Calu3 (cell line): ENCODE results near the gene FAM180A. TPM values are rescaled to one million over a fixed set of nuclear protein-coding genes. Genes with fewer than 3 reads are reported as not detected.

Experiments used
- BruUV-seq: library from RNA; stranded (reverse); fragments of 400-500 nt; replicated peaks from 2 replicates; lab custom pipeline; 2021; lab: Mats Ljungman, UMichigan
- CTCF ChIA-PET: fragments of 300-600 bp; sonication (Branson Sonifier 250); formaldehyde crosslinking; loops from one replicate; lab custom pipeline; 2022; ENCODE audit warnings: antibody characterized with exemption; lab: Charles Lee
- DNase-seq: peaks from one replicate; pipeline ENCODE4 v3.0.0; 2022
- H3K27ac Mint-ChIP-seq: one replicate; pipeline ENCODE4 v1.8.0; 2022; ENCODE audit warnings: mixed read lengths; ENCODE audit not compliant: unreplicated experiment
- H3K27me3 Mint-ChIP-seq: one replicate; pipeline ENCODE4 v1.8.0; 2022; ENCODE audit warnings: mixed read lengths; ENCODE audit not compliant: unreplicated experiment
- H3K36me3 Mint-ChIP-seq: one replicate; pipeline ENCODE4 v1.8.0; 2022; ENCODE audit warnings: mild to moderate bottlenecking, moderate library complexity, mixed read lengths; ENCODE audit not compliant: insufficient read depth, unreplicated experiment
- H3K4me1 Mint-ChIP-seq: one replicate; pipeline ENCODE4 v1.8.0; 2022; ENCODE audit warnings: mild to moderate bottlenecking, low read depth, mixed read lengths; ENCODE audit not compliant: unreplicated experiment
- H3K4me3 Mint-ChIP-seq: one replicate; pipeline ENCODE4 v1.8.0; 2022; ENCODE audit warnings: mild to moderate bottlenecking, low read depth, moderate library complexity, mixed read lengths; ENCODE audit not compliant: unreplicated experiment
- H3K9me3 Mint-ChIP-seq: one replicate; pipeline ENCODE4 v1.8.0; 2022; ENCODE audit warnings: low read depth, mixed read lengths; ENCODE audit not compliant: unreplicated experiment
- CTCF ChIP-seq: fragments of 200-600 bp; IDR thresholded peaks from one replicate; pipeline ENCODE4 v1.8.0; 2022; ENCODE audit warnings: antibody characterized with exemption; ENCODE audit not compliant: unreplicated experiment
- intact Hi-C: fragments of 100-400 bp; cut with micrococcal nuclease; formaldehyde crosslinking; loops from one replicate; pipeline ENCODE4 v1.10.0; 2022; ENCODE audit not compliant: unreplicated experiment
- total RNA-seq: library from RNA; stranded (reverse); gene quantifications from 2 replicates; pipeline ENCODE4 v1.2.3, GENCODE V29; 2022

FAM180A gene
- total RNA-seq, 1 experiment from 2014 or later: not detected

- no peaks in the 10 kb centered on the region for H3K27me3 Mint-ChIP-seq
- intact Hi-C loops: no loop called here
- no peak overlapping the region for H3K4me3 Mint-ChIP-seq
- CTCF ChIA-PET: interaction anchor here (0.6 kb wide), 2 partner anchors 54 to 327 kb away, joined by 3 read pairs; no protein-coding TSS in a partner anchor
- no peak overlapping the region for H3K27ac Mint-ChIP-seq
- no peak for DNase-seq
- H3K9me3 Mint-ChIP-seq: no peaks in the 10 kb centered on the region
- no TSS peak for BruUV-seq
- peak; percentile 68 for TF ChIP-seq CTCF
- H3K36me3 Mint-ChIP-seq: peaks cover 1% of the 10 kb centered on the region
- no peaks in the 10 kb centered on the region for H3K4me1 Mint-ChIP-seq
These were observed 38.0 kb downstream of the FAM180A start for GRCh38 chr7:135710417-135711138.

GRCh38 chr7:135709508-135709907 is 39.1 kb downstream of the FAM180A start:
- peaks cover 4% of the 10 kb centered on the region for H3K36me3 Mint-ChIP-seq
- CTCF ChIA-PET: no interaction called here
- no peak for TF ChIP-seq CTCF
- H3K4me1 Mint-ChIP-seq: no peaks in the 10 kb centered on the region
- BruUV-seq: no TSS peak
- no peaks in the 10 kb centered on the region for H3K9me3 Mint-ChIP-seq
- H3K4me3 Mint-ChIP-seq: no peak overlapping the region
- intact Hi-C loops: no loop called here
- H3K27ac Mint-ChIP-seq: no peak overlapping the region
- H3K27me3 Mint-ChIP-seq: no peaks in the 10 kb centered on the region
- DNase-seq: no peak

GRCh38 chr7:135708041-135708440 is 40.6 kb downstream of the FAM180A start:
- Mint-ChIP-seq H3K27ac (no peak overlapping the region), H3K4me3 (no peak overlapping the region), H3K9me3 (no peaks in the 10 kb centered on the region), H3K4me1 (no peaks in the 10 kb centered on the region), H3K36me3 (peaks cover 4% of the 10 kb centered on the region), H3K27me3 (no peaks in the 10 kb centered on the region)
- TF ChIP-seq CTCF: no peak
- no TSS peak for BruUV-seq
- no peak for DNase-seq
- CTCF ChIA-PET: no interaction called here
- intact Hi-C loops: no loop called here

- H3K27ac Mint-ChIP-seq: no peak overlapping the region
- TF ChIP-seq CTCF: no peak
- BruUV-seq: no TSS peak
- DNase-seq: no peak
- H3K4me1 Mint-ChIP-seq: no peaks in the 10 kb centered on the region
- no peaks in the 10 kb centered on the region for H3K27me3 Mint-ChIP-seq
- intact Hi-C loops: no loop called here
- no peak overlapping the region for H3K4me3 Mint-ChIP-seq
- H3K36me3 Mint-ChIP-seq: peaks cover 4% of the 10 kb centered on the region
- CTCF ChIA-PET: no interaction called here
- no peaks in the 10 kb centered on the region for H3K9me3 Mint-ChIP-seq
These were observed 41.0 kb downstream of the FAM180A start for GRCh38 chr7:135707570-135707966.
